Measurements from ENCODE around the gene FAF2.
A peak's percentile ranks its signal among the peaks of the same experiment; 100 is the strongest.

Gene FAF2

GRCh38 chr5:176529741-176530141 is 81.6 kb downstream of the FAF2 start:
- Mint-ChIP-seq H3K4me3 (no peak overlapping the region), H3K36me3 (ENCODE audit: low read depth) (peaks cover 76% of the 10 kb centered on the region), H3K9me3 (no peaks in the 10 kb centered on the region), H3K27me3 (no peaks in the 10 kb centered on the region), H3K27ac (no peak overlapping the region), H3K4me1 (ENCODE audit: low read depth) (peaks cover 38% of the 10 kb centered on the region)
- intact Hi-C loops (cut with micrococcal nuclease) = loop anchor here (10.0 kb wide), 2 partner anchors 115 to 145 kb away; partner anchors contain the start of genes CLTB, HIGD2A and NOP16

- intact Hi-C loops (cut with micrococcal nuclease) = loop anchor here (10.0 kb wide), 2 partner anchors 116 to 146 kb away; partner anchors contain the start of genes CLTB, HIGD2A and NOP16
- Mint-ChIP-seq H3K4me3 (no peak overlapping the region), H3K9me3 (no peaks in the 10 kb centered on the region), H3K36me3 (ENCODE audit: low read depth) (peaks cover 83% of the 10 kb centered on the region), H3K27me3 (no peaks in the 10 kb centered on the region), H3K4me1 (ENCODE audit: low read depth) (peaks cover 44% of the 10 kb centered on the region), H3K27ac (no peak overlapping the region)
Observed at GRCh38 chr5:176530393-176530982, 82.3 kb downstream of the FAF2 start.

GRCh38 chr5:176530983-176531901 is 83.1 kb downstream of the FAF2 start:
- Mint-ChIP-seq H3K4me1 (ENCODE audit: low read depth) (peaks cover 44% of the 10 kb centered on the region), H3K4me3 (no peak overlapping the region), H3K36me3 (ENCODE audit: low read depth) (peaks cover 90% of the 10 kb centered on the region), H3K27ac (no peak overlapping the region), H3K27me3 (no peaks in the 10 kb centered on the region), H3K9me3 (no peaks in the 10 kb centered on the region)
- intact Hi-C loops (cut with micrococcal nuclease) = loop anchor here (10.0 kb wide), 2 partner anchors 116 to 146 kb away; partner anchors contain the start of genes CLTB, HIGD2A and NOP16

- intact Hi-C loops (cut with micrococcal nuclease) = loop anchor here (10.0 kb wide), 2 partner anchors 117 to 147 kb away; partner anchors contain the start of genes CLTB, HIGD2A and NOP16
- Mint-ChIP-seq H3K27me3 (no peaks in the 10 kb centered on the region), H3K9me3 (no peaks in the 10 kb centered on the region), H3K36me3 (ENCODE audit: low read depth) (peaks cover 93% of the 10 kb centered on the region), H3K27ac (no peak overlapping the region), H3K4me1 (ENCODE audit: low read depth) (peaks cover 44% of the 10 kb centered on the region), H3K4me3 (no peak overlapping the region)
Observed at GRCh38 chr5:176531902-176532493, 83.8 kb downstream of the FAF2 start.

- Mint-ChIP-seq H3K27ac (peak overlapping the region; percentile 96), H3K4me3 (peak overlapping the region; percentile 94), H3K27me3 (no peaks in the 10 kb centered on the region), H3K36me3 (ENCODE audit: low read depth) (peaks cover 93% of the 10 kb centered on the region), H3K9me3 (no peaks in the 10 kb centered on the region), H3K4me1 (ENCODE audit: low read depth) (peaks cover 44% of the 10 kb centered on the region)
- intact Hi-C loops (cut with micrococcal nuclease) = loop anchor here (10.0 kb wide), 2 partner anchors 118 to 148 kb away; partner anchors contain the start of genes CLTB, HIGD2A and NOP16
Observed at GRCh38 chr5:176532795-176533194, 84.6 kb downstream of the FAF2 start.

GRCh38 chr5:176533390-176533789 is 85.2 kb downstream of the FAF2 start:
- Mint-ChIP-seq H3K36me3 (ENCODE audit: low read depth) (peaks cover 87% of the 10 kb centered on the region), H3K27ac (peak overlapping the region; percentile 96), H3K9me3 (no peaks in the 10 kb centered on the region), H3K27me3 (no peaks in the 10 kb centered on the region), H3K4me1 (ENCODE audit: low read depth) (peaks cover 50% of the 10 kb centered on the region), H3K4me3 (peak overlapping the region; percentile 94)
- intact Hi-C loops (cut with micrococcal nuclease) = loop anchor here (10.0 kb wide), 2 partner anchors 119 to 149 kb away; partner anchors contain the start of genes CLTB, HIGD2A and NOP16

- H3K4me1 Mint-ChIP-seq (ENCODE audit: low read depth) = peaks cover 54% of the 10 kb centered on the region
- peaks cover 80% of the 10 kb centered on the region for H3K36me3 Mint-ChIP-seq (ENCODE audit: low read depth)
- intact Hi-C loops (cut with micrococcal nuclease) = loop anchor here (10.0 kb wide), 2 partner anchors 119 to 149 kb away; partner anchors contain the start of genes CLTB, HIGD2A and NOP16
- no peaks in the 10 kb centered on the region for H3K27me3 Mint-ChIP-seq
- peak overlapping the region; percentile 96 for H3K27ac Mint-ChIP-seq
- H3K4me3 Mint-ChIP-seq = peak overlapping the region; percentile 94
- no peaks in the 10 kb centered on the region for H3K9me3 Mint-ChIP-seq
Observed at GRCh38 chr5:176533894-176534611, 85.9 kb downstream of the FAF2 start.

- peak overlapping the region; percentile 96 for H3K27ac Mint-ChIP-seq
- peaks cover 74% of the 10 kb centered on the region for H3K36me3 Mint-ChIP-seq (ENCODE audit: low read depth)
- H3K4me1 Mint-ChIP-seq (ENCODE audit: low read depth) = peaks cover 59% of the 10 kb centered on the region
Observed at GRCh38 chr5:176534640-176535039, 86.5 kb downstream of the FAF2 start.

GRCh38 chr5:176535101-176535663 is 87.0 kb downstream of the FAF2 start:
- no peaks in the 10 kb centered on the region for H3K27me3 Mint-ChIP-seq
- peak overlapping the region; percentile 94 for H3K4me3 Mint-ChIP-seq
- peaks cover 61% of the 10 kb centered on the region for H3K4me1 Mint-ChIP-seq (ENCODE audit: low read depth)
- H3K9me3 Mint-ChIP-seq = no peaks in the 10 kb centered on the region
- intact Hi-C loops (cut with micrococcal nuclease) = loop anchor here (1.0 to 10.0 kb wide), 4 partner anchors 39 to 150 kb away; partner anchors contain the start of genes CLTB, FAF2, HIGD2A and NOP16
- peaks cover 69% of the 10 kb centered on the region for H3K36me3 Mint-ChIP-seq (ENCODE audit: low read depth)
- H3K27ac Mint-ChIP-seq = peak overlapping the region; percentile 96

More at GRCh38 chr5:176534640-176535039, 86.5 kb downstream of the FAF2 start:
- Mint-ChIP-seq H3K4me3 (peak overlapping the region; percentile 94), H3K9me3 (no peaks in the 10 kb centered on the region), H3K27me3 (no peaks in the 10 kb centered on the region)
- intact Hi-C loops (cut with micrococcal nuclease) = loop anchor here (1.0 to 10.0 kb wide), 4 partner anchors 40 to 150 kb away; partner anchors contain the start of genes CLTB, FAF2, HIGD2A and NOP16

GRCh38 chr5:176535664-176536131 is 87.5 kb downstream of the FAF2 start:
- H3K36me3 Mint-ChIP-seq (ENCODE audit: low read depth) = peaks cover 64% of the 10 kb centered on the region
- intact Hi-C loops (cut with micrococcal nuclease) = loop anchor here (1.0 to 10.0 kb wide), 4 partner anchors 39 to 151 kb away; partner anchors contain the start of genes CLTB, FAF2, HIGD2A and NOP16
- no peaks in the 10 kb centered on the region for H3K27me3 Mint-ChIP-seq
- peak overlapping the region; percentile 96 for H3K27ac Mint-ChIP-seq
- H3K4me1 Mint-ChIP-seq (ENCODE audit: low read depth) = peaks cover 66% of the 10 kb centered on the region
- peak overlapping the region; percentile 94 for H3K4me3 Mint-ChIP-seq
- no peaks in the 10 kb centered on the region for H3K9me3 Mint-ChIP-seq

GRCh38 chr5:176536132-176536901 is 88.1 kb downstream of the FAF2 start:
- peak overlapping the region; percentile 96 for H3K27ac Mint-ChIP-seq
- no peaks in the 10 kb centered on the region for H3K27me3 Mint-ChIP-seq
- peak overlapping the region; percentile 94 for H3K4me3 Mint-ChIP-seq
- H3K36me3 Mint-ChIP-seq (ENCODE audit: low read depth) = peaks cover 57% of the 10 kb centered on the region
- intact Hi-C loops (cut with micrococcal nuclease) = loop anchor here (5.0 to 10.0 kb wide), 3 partner anchors 89 to 152 kb away; partner anchors contain the start of genes CLTB, FAF2, HIGD2A and NOP16
- peaks cover 68% of the 10 kb centered on the region for H3K4me1 Mint-ChIP-seq (ENCODE audit: low read depth)
- no peaks in the 10 kb centered on the region for H3K9me3 Mint-ChIP-seq
